PC-3 (cell line): ENCODE results near the gene DVL1.

Source experiments
- CTCF ChIP-seq: fragments of 300-600 bp; sonication (generic); conservative IDR thresholded peaks from 2 replicates; pipeline ENCODE4 v1.5.1; 2017; ENCODE audit warnings: antibody characterized with exemption, low read depth, mild to moderate bottlenecking, low read length
- EZH2 ChIP-seq: fragments of 300-600 bp; sonication (generic); IDR thresholded peaks from one replicate; pipeline ENCODE4 v1.6.1; 2017; ENCODE audit warnings: antibody characterized with exemption, mild to moderate bottlenecking, low read length; ENCODE audit not compliant: unreplicated experiment

- TF ChIP-seq CTCF (no peak), EZH2 (no peak)
Measured at GRCh38 chr1:1314678-1315335, 34.4 kb downstream of the DVL1 start.
